SK-N-SH (cell line): ENCODE results near the gene CLEC16A. TPM values are rescaled to one million over a fixed set of nuclear protein-coding genes. Genes with fewer than 3 reads are reported as not detected.

Experiments
- CTCF ChIA-PET: fragments of 300-600, 350-600 bp; formaldehyde crosslinking; extraction: SDS; loops from one replicate; lab custom pipeline; 2021; lab: Yijun Ruan, JAX
- POLR2A ChIA-PET: fragments of 350-600 bp; sonication (Branson Sonifier 250); formaldehyde crosslinking; extraction: SDS; loops from one replicate; lab custom pipeline; 2020; ENCODE audit warnings: antibody characterized with exemption, inconsistent platforms; lab: Yijun Ruan, JAX
- DNase-seq: peaks from one replicate; pipeline ENCODE4 v3.0.0; 2012
- H2AFZ ChIP-seq: fragments of 200-600 bp; sonication (generic); 2 replicates; pipeline ENCODE4 v1.8.1; 2016; ENCODE audit warnings: antibody characterized with exemption, mild to moderate bottlenecking, low read depth
- H3F3A ChIP-seq: fragments of 200-600 bp; sonication (generic); replicated peaks from 2 replicates; pipeline ENCODE3; 2016; ENCODE audit warnings: antibody characterized with exemption, mild to moderate bottlenecking; ENCODE audit not compliant: insufficient read depth
- H3K27ac ChIP-seq, 2 experiments: fragments of 200-500 bp in 1 of 2; fragments of 200-600 bp in 1 of 2; sonication (Bioruptor generic) in 1 of 2; sonication (generic), shearing (Covaris generic) in 1 of 2; 2 replicates each; pipeline versions ENCODE4 v1.5.1 to v1.6.1; 2014 to 2016; ENCODE audit warnings: low read depth in 2 of 2, inconsistent platforms in 1 of 2, low read length in 1 of 2, mild to moderate bottlenecking in 1 of 2, mixed read lengths in 1 of 2
- H3K27me3 ChIP-seq: fragments of 200-600 bp; sonication (generic), shearing (Covaris generic); 2 replicates; pipeline ENCODE4 v1.6.1; 2016; ENCODE audit warnings: mixed run types; ENCODE audit not compliant: insufficient read depth
- H3K36me3 ChIP-seq, 2 experiments: fragments of 200-500 bp in 1 of 2; fragments of 200-600 bp in 1 of 2; sonication (Bioruptor generic) in 1 of 2; sonication (generic) in 1 of 2; replicated peaks in 1 of 2; 2 replicates each; pipeline versions ENCODE3 to v1.5.1; 2014 to 2016; ENCODE audit warnings: low read length in 1 of 2, mild to moderate bottlenecking in 1 of 2; ENCODE audit not compliant: insufficient read depth in 2 of 2, control insufficient read depth in 1 of 2
- H3K4me1 ChIP-seq, 2 experiments: fragments of 200-500 bp in 1 of 2; fragments of 200-600 bp in 1 of 2; sonication (Bioruptor generic) in 1 of 2; sonication (generic), shearing (Covaris generic) in 1 of 2; 2 replicates each; pipeline versions ENCODE4 v1.5.1 to v1.6.1; 2014 to 2016; ENCODE audit warnings: low read depth in 1 of 2, low read length in 1 of 2, mixed run types in 1 of 2; ENCODE audit not compliant: insufficient read depth in 2 of 2, control insufficient read depth in 1 of 2
- H3K4me2 ChIP-seq: fragments of 200-600 bp; sonication (generic), shearing (Covaris generic); 2 replicates; pipeline ENCODE4 v1.6.1; 2017; ENCODE audit warnings: mixed run types
- H3K4me3 ChIP-seq, 2 experiments: fragments of 200-500 bp in 1 of 2; fragments of 200-600 bp in 1 of 2; sonication (Bioruptor generic) in 1 of 2; sonication (generic), shearing (Covaris generic) in 1 of 2; 2 replicates each; pipeline versions ENCODE4 v1.5.1 to v1.8.1; 2014 to 2016; ENCODE audit warnings: low read depth in 2 of 2, inconsistent platforms in 1 of 2, low read length in 1 of 2, mild to moderate bottlenecking in 1 of 2, mixed read lengths in 1 of 2, moderate library complexity in 1 of 2
- H3K79me2 ChIP-seq: fragments of 200-600 bp; sonication (generic); 2 replicates; pipeline ENCODE4 v1.8.1; 2017; ENCODE audit warnings: mild to moderate bottlenecking; ENCODE audit not compliant: insufficient read depth
- H3K9ac ChIP-seq: fragments of 200-600 bp; sonication (generic); 2 replicates; pipeline ENCODE4 v1.6.1; 2017; ENCODE audit warnings: mixed run types
- H3K9me2 ChIP-seq: fragments of 200-600 bp; sonication (generic); 2 replicates; pipeline ENCODE4 v1.6.1; 2017; ENCODE audit warnings: mixed run types
- H3K9me3 ChIP-seq: fragments of 200-600 bp; sonication (generic); 2 replicates; pipeline ENCODE4 v1.6.1; 2017; ENCODE audit warnings: mixed run types, mild to moderate bottlenecking, moderate library complexity
- H4K20me1 ChIP-seq: fragments of 200-600 bp; sonication (generic); 2 replicates; pipeline ENCODE4 v1.6.1; 2017; ENCODE audit warnings: mild to moderate bottlenecking, mixed run types; ENCODE audit not compliant: insufficient read depth
- CHD2 ChIP-seq: fragments of 150-350 bp; IDR thresholded peaks from 2 replicates; pipeline ENCODE4 v1.6.1; 2018; ENCODE audit warnings: low read length; ENCODE audit not compliant: partially characterized antibody
- ELF1 ChIP-seq: IDR thresholded peaks from 2 replicates; pipeline ENCODE4 v1.4.0; 2012
- EP300 ChIP-seq, 2 experiments: IDR thresholded peaks; 2 replicates each; pipeline versions ENCODE4 v1.4.0 to v1.6.1; 2012; ENCODE audit warnings: borderline replicate concordance in 1 of 2, low read depth in 1 of 2, low read length in 1 of 2
- FOSL2 ChIP-seq: IDR thresholded peaks from 2 replicates; pipeline ENCODE4 v1.4.0; 2012; ENCODE audit warnings: low read depth, mild to moderate bottlenecking, moderate library complexity, borderline replicate concordance
- FOXM1 ChIP-seq: IDR thresholded peaks from 2 replicates; pipeline ENCODE4 v1.4.0; 2012; ENCODE audit warnings: low read depth, mild to moderate bottlenecking
- GABPA ChIP-seq: IDR thresholded peaks from 2 replicates; pipeline ENCODE4 v1.4.0; 2012; ENCODE audit warnings: low read depth, mild to moderate bottlenecking
- GATA2 ChIP-seq: sonication (generic); formaldehyde crosslinking; IDR thresholded peaks from 2 replicates; pipeline ENCODE4 v1.5.0; 2020; ENCODE audit warnings: mild to moderate bottlenecking, missing genetic modification reagents
- JUND ChIP-seq: IDR thresholded peaks from 2 replicates; pipeline ENCODE4 v1.4.0; 2012
- MEF2A ChIP-seq: IDR thresholded peaks from 2 replicates; pipeline ENCODE4 v1.4.0; 2012; ENCODE audit warnings: low read depth, borderline replicate concordance
- NFIC ChIP-seq: IDR thresholded peaks from 2 replicates; pipeline ENCODE4 v1.4.0; 2012; ENCODE audit warnings: borderline replicate concordance
- PBX3 ChIP-seq: IDR thresholded peaks from 2 replicates; pipeline ENCODE4; 2012
- POLR2AphosphoS5 ChIP-seq: IDR thresholded peaks from 2 replicates; pipeline ENCODE4 v1.6.1; 2012; ENCODE audit warnings: low read depth, low read length
- RAD21 ChIP-seq: IDR thresholded peaks from 2 replicates; pipeline ENCODE4 v1.6.1; 2012; ENCODE audit warnings: mild to moderate bottlenecking, low read length
- RCOR1 ChIP-seq: fragments of 150-350 bp; IDR thresholded peaks from 2 replicates; pipeline ENCODE4 v1.6.1; 2017; ENCODE audit warnings: antibody characterized with exemption, low read length
- RFX5 ChIP-seq: IDR thresholded peaks from 2 replicates; pipeline ENCODE4 v1.6.1; 2012; ENCODE audit warnings: mild to moderate bottlenecking, improper control_type of control experiment, low read length
- RXRA ChIP-seq: IDR thresholded peaks from 2 replicates; pipeline ENCODE4 v1.4.0; 2012; ENCODE audit warnings: low read depth, mild to moderate bottlenecking, borderline replicate concordance
- SIN3A ChIP-seq: IDR thresholded peaks from 2 replicates; pipeline ENCODE4 v1.6.1; 2012; ENCODE audit warnings: low read depth, mild to moderate bottlenecking, low read length, moderate library complexity, borderline replicate concordance
- TAF1 ChIP-seq: IDR thresholded peaks from 2 replicates; pipeline ENCODE4 v1.6.1; 2012; ENCODE audit warnings: low read depth, mild to moderate bottlenecking, low read length, moderate library complexity, borderline replicate concordance
- TCF12 ChIP-seq: IDR thresholded peaks from 2 replicates; pipeline ENCODE4 v1.4.0; 2012
- TEAD4 ChIP-seq: IDR thresholded peaks from 2 replicates; pipeline ENCODE4 v1.4.0; 2012; ENCODE audit warnings: mild to moderate bottlenecking, borderline replicate concordance; ENCODE audit not compliant: insufficient read depth
- USF1 ChIP-seq: IDR thresholded peaks from 2 replicates; pipeline ENCODE4 v1.4.0; 2012; ENCODE audit warnings: low read depth, borderline replicate concordance
- USF2 ChIP-seq: fragments of 150-350 bp; IDR thresholded peaks from 2 replicates; pipeline ENCODE4 v1.6.1; 2017; ENCODE audit warnings: antibody characterized with exemption, low read length, low read depth, borderline replicate concordance
- YY1 ChIP-seq: IDR thresholded peaks from 2 replicates; pipeline ENCODE4 v1.4.0; 2012; ENCODE audit warnings: low read depth, mild to moderate bottlenecking
- ZBTB33 ChIP-seq: IDR thresholded peaks from 2 replicates; pipeline ENCODE4 v1.4.0; 2012; ENCODE audit warnings: low read depth, borderline replicate concordance
- WGBS: methylation state at CpG from one replicate; pipeline ENCODE4 v1.1.6; 2017; ENCODE audit warnings: low lambda C conversion rate; 5-methylcytosine and 5-hydroxymethylcytosine counted together
- polyA plus RNA-seq, 3 experiments: library from polyadenylated mRNA; depleted of rRNA; stranded (reverse); fragments of >200 nt; gene quantifications; 2 replicates each; pipeline ENCODE4 v1.2.3, GENCODE V29; 2012
- TF ChIP-seq, protein P1 (sequence below): IDR thresholded peaks from 2 replicates; pipeline ENCODE4 v1.4.0; 2012; ENCODE audit warnings: low read depth
- TF ChIP-seq, protein P2 (sequence below): IDR thresholded peaks from 2 replicates; pipeline ENCODE4 v1.6.1; 2012; ENCODE audit warnings: mild to moderate bottlenecking, low read depth, low read length, moderate library complexity

CLEC16A gene
- polyA plus RNA-seq, 1 of the 3 experiments (the other 2 are of a cell fraction) = 13.7 TPM

GRCh38 chr16:11133344-11133943, 189.1 kb downstream of the CLEC16A start:
- 18% methylated on average over 12 of the region's 12 CpGs for WGBS
- no peaks in the 10 kb centered on the region for H4K20me1 ChIP-seq
- H3F3A ChIP-seq = peaks cover 19% of the 10 kb centered on the region
- H3K4me1 ChIP-seq = peaks cover 54 to 59% of the 10 kb centered on the region in 2 experiments
- no peaks in the 10 kb centered on the region for H3K9me3 ChIP-seq
- H3K9me2 ChIP-seq = no peaks in the 10 kb centered on the region
- ChIA-PET POLR2A (no interaction called here), CTCF (interaction anchor here (0.8 to 2.8 kb wide), 5 partner anchors 11 to 169 kb away, joined by 3 to 8 read pairs (median 3); partner anchors contain the start of gene SOCS1)
- H3K79me2 ChIP-seq = no peaks in the 10 kb centered on the region
- no peaks in the 10 kb centered on the region for H3K36me3 ChIP-seq
- DNase-seq = no peak
- H2AFZ ChIP-seq = no peak overlapping the region
- peak overlapping the region; percentile 51; the same call in 1 of the 2 replicates for H3K9ac ChIP-seq
- no peak for TF ChIP-seq YY1
- peak; percentile 94 for TF ChIP-seq FOSL2
- no peak for TF ChIP-seq GATA2 (CRISPR knock-in tag)
- 0 out of 2 replicates have a peak, but pooled peaks have one; percentile 20 for TF ChIP-seq RCOR1
- peak; percentile 74; the same call in 1 of the 2 replicates for TF ChIP-seq SIN3A
- 0 out of 2 replicates have a peak, but pooled peaks have one; percentile 15 for TF ChIP-seq ELF1
- peak; percentile 98 for TF ChIP-seq JUND
- TF ChIP-seq CHD2 = peak; percentile 13
- TF ChIP-seq EP300 (IDR thresholded peaks at IDR 0.05; ENCODE audit: borderline replicate concordance in 1 of 2, low read depth in 1 of 2, low read length in 1 of 2) = peak; percentile 43 to 94; a peak in 3 of 4 replicates
- TF ChIP-seq TEAD4 = peak; percentile 96
- TF ChIP-seq PBX3 = peak; percentile 97
- no peak for TF ChIP-seq TAF1
- TF ChIP-seq, protein P1, sequence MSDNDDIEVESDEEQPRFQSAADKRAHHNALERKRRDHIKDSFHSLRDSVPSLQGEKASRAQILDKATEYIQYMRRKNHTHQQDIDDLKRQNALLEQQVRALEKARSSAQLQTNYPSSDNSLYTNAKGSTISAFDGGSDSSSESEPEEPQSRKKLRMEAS = peak; percentile 77
- TF ChIP-seq POLR2AphosphoS5 = peak; percentile 47; the same call in 1 of the 2 replicates
- TF ChIP-seq RXRA = peak; percentile 80
- TF ChIP-seq USF1 = peak; percentile 93
- TF ChIP-seq, protein P2, sequence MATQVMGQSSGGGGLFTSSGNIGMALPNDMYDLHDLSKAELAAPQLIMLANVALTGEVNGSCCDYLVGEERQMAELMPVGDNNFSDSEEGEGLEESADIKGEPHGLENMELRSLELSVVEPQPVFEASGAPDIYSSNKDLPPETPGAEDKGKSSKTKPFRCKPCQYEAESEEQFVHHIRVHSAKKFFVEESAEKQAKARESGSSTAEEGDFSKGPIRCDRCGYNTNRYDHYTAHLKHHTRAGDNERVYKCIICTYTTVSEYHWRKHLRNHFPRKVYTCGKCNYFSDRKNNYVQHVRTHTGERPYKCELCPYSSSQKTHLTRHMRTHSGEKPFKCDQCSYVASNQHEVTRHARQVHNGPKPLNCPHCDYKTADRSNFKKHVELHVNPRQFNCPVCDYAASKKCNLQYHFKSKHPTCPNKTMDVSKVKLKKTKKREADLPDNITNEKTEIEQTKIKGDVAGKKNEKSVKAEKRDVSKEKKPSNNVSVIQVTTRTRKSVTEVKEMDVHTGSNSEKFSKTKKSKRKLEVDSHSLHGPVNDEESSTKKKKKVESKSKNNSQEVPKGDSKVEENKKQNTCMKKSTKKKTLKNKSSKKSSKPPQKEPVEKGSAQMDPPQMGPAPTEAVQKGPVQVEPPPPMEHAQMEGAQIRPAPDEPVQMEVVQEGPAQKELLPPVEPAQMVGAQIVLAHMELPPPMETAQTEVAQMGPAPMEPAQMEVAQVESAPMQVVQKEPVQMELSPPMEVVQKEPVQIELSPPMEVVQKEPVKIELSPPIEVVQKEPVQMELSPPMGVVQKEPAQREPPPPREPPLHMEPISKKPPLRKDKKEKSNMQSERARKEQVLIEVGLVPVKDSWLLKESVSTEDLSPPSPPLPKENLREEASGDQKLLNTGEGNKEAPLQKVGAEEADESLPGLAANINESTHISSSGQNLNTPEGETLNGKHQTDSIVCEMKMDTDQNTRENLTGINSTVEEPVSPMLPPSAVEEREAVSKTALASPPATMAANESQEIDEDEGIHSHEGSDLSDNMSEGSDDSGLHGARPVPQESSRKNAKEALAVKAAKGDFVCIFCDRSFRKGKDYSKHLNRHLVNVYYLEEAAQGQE = 0 out of 2 replicates have a peak, but pooled peaks have one; percentile 11
- peak; percentile 73; the same call in 1 of the 2 replicates for TF ChIP-seq ZBTB33
- TF ChIP-seq FOXM1 = peak; percentile 50; the same call in 1 of the 2 replicates
- peak; percentile 97 for TF ChIP-seq TCF12
- peak; percentile 66; the same call in 1 of the 2 replicates for TF ChIP-seq MEF2A
- no peak for TF ChIP-seq RFX5
- TF ChIP-seq RAD21 = no peak
- TF ChIP-seq USF2 = no peak
- TF ChIP-seq NFIC = peak; percentile 95
- TF ChIP-seq GABPA = no peak
- peak overlapping the region; percentile 79 for H3K4me2 ChIP-seq
- peak overlapping the region; percentile 56 to 95; a peak in 3 of 4 replicates for H3K27ac ChIP-seq
- no peak overlapping the region; a peak in 1 of 4 replicates for H3K4me3 ChIP-seq
- H3K27me3 ChIP-seq = no peaks in the 10 kb centered on the region
